ENCODE measurements around the gene MYL2.

DNA sequence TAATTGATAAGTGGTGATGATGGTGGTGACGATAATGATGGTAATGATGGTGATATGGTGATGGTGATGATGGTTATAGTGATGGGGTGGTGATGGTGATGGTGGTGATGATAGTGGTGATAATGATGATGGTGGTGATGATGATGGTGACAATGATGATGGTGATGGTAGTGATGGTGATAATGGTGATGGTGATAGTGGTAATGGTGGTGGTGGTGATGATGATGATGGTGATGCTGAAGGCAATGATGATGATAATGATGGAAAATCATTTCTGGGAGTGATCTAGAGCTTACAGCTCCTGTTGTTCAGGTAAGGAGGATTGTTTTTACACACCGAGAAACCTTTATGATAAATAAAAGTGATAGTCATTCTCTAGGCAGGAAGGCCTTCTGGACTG, 39.7 kb downstream of the MYL2 start:
- no peak for TF ChIP-seq RFX5 (IDR thresholded peaks at IDR 0.05)
- no peak for TF ChIP-seq RARB (CRISPR knock-in tag; IDR thresholded peaks at IDR 0.05)
- no peak for TF ChIP-seq HDAC2 (IDR thresholded peaks at IDR 0.05)
- no peak for TF ChIP-seq CEBPB (IDR thresholded peaks at IDR 0.05)
- TF ChIP-seq MYC (IDR thresholded peaks at IDR 0.05; ENCODE audit: borderline replicate concordance, low read length) = no peak
- no peak for TF ChIP-seq KDM1A (IDR thresholded peaks at IDR 0.05; ENCODE audit: low read depth)
- TF ChIP-seq, protein P1, sequence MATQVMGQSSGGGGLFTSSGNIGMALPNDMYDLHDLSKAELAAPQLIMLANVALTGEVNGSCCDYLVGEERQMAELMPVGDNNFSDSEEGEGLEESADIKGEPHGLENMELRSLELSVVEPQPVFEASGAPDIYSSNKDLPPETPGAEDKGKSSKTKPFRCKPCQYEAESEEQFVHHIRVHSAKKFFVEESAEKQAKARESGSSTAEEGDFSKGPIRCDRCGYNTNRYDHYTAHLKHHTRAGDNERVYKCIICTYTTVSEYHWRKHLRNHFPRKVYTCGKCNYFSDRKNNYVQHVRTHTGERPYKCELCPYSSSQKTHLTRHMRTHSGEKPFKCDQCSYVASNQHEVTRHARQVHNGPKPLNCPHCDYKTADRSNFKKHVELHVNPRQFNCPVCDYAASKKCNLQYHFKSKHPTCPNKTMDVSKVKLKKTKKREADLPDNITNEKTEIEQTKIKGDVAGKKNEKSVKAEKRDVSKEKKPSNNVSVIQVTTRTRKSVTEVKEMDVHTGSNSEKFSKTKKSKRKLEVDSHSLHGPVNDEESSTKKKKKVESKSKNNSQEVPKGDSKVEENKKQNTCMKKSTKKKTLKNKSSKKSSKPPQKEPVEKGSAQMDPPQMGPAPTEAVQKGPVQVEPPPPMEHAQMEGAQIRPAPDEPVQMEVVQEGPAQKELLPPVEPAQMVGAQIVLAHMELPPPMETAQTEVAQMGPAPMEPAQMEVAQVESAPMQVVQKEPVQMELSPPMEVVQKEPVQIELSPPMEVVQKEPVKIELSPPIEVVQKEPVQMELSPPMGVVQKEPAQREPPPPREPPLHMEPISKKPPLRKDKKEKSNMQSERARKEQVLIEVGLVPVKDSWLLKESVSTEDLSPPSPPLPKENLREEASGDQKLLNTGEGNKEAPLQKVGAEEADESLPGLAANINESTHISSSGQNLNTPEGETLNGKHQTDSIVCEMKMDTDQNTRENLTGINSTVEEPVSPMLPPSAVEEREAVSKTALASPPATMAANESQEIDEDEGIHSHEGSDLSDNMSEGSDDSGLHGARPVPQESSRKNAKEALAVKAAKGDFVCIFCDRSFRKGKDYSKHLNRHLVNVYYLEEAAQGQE (IDR thresholded peaks at IDR 0.05) = no peak
